A549 treated with Hydrocortisone at 1 μM for 4 hours (cell line): Measurements from ENCODE around the gene ADAMTS3. TPM values are rescaled to one million over a fixed set of nuclear protein-coding genes. Genes with fewer than 3 reads are reported as not detected.

ENCODE experiments used
- total RNA-seq: library from RNA; stranded (reverse); fragments of 200-300 nt; extraction: Qiagen RNA extraction; gene quantifications from 5 replicates; pipeline ENCODE4 v1.2.3, GENCODE V29; 2022

ADAMTS3 gene
- not detected in 5 replicates for total RNA-seq

DNA sequence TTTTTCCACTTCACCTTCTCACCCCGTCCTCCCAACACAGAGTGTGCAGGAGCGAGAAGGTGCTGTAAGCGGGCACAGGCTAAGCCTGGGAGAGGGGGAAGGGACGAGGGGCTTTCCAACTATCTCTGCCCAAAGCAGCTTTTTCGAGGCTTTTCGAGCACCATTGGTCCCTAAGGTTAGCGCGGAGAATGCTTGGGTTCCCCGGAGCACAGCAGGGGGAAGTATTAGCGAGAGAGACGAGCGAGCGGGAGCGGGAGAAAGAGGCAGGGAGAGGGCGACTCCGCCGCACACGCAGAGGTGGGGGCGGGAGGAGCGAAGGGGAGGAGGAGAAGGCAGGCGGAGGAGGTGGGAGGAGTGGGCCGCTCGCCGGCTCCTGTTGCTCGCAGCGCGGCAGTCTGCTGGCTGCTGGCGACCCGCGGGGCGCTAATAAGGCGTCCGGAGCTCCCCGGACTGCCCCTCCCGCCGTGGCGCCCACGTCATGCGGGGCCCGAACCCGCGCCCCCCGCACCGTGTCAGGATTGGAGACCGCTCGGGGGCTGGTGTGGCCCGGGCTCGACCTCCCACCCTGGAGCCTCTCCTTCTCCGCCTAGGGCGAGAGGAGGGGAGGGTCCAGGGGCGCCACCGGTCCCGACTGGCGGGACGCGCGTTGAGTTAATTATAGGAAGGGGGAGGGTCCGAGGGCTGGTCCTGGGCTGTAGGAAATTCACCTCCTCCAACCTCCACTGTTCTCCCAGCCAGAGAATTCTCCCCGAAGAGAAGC, at the start of gene ADAMTS3:
ADAMTS3 (minus strand) TSS at position 263 of the 760 bp plus-strand sequence. CDS start 459 bp downstream, outside the sequence.

